SIG-M5 treated with dmso at 0.1 percent for 504 hours (cell line): ENCODE measurements around the gene DCAF4L1.

Source experiments
- DNase-seq: peaks from one replicate; lab custom pipeline; 2025; ENCODE audit not compliant: unreplicated experiment; lab: John Stamatoyannopoulos, UW

Gene DCAF4L1

DNA sequence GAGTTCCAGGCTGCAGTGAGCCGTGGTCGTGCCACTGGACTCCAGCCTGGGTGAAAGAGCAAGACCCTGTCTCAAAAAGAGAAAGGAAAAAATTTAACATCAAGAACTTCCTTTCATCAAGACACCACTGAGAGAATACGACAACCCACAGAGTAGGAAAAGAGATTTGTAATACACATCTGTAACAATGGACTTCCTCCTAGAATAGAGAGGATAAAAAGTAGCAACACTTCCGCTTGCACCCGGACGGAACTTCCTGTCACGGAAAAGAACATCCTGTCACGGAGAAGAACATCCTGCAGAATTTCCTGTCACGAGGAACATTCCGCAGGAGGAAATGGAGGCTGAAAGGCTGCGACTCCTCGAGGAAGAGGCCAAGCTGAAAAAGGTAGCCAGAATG lies at the start of gene DCAF4L1:
DCAF4L1 (plus strand) TSS at position 301 of the 400 bp plus-strand sequence; CDS start at position 338, 37 bp downstream.
- no peak for DNase-seq

DNA sequence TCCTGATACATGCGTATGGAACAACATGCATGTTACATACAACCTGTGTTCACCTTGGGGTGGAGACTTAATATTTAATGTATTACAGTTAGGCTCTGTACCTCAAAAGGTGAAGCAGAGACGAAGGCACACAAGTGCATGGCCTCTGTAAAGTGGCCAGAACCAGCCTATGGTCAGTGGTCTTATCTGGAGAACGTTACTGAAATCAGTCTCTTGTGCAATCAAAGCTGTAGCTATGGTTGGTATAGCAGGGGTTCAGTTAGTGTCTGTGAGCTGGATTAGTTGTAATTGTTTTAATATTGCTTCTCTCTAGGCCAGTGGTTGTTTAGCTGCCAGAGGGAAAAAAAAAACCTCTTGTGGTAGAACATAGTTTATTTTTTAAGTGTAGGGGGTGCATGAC lies 48.6 kb upstream of the DCAF4L1 start:
- DNase-seq: no peak

DNA sequence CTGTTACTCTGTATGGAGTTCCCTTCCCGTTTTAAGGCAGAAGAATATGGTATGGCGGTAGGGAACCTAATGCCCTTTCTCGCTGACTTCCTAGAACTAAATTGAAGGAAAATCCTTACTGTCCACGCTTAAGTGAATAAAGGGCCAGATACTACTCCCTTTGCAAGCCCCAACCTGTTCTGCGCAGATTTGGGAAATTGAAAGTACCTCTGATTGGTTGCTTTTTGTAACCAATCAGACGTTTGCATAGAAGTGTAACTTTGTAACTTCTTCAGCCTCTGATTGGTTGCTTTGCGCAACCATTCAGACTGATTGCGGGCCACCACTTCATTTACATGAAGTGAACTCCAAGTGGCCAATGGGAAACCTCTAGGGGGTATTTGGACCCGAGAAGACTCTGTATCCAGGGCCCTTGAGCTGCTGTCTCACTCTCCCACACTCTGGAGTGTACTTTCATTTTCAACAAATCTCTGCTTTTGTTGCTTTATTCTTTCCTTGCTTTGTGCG lies 47.5 kb upstream of the DCAF4L1 start:
- peak; percentile 31 for DNase-seq

DNA sequence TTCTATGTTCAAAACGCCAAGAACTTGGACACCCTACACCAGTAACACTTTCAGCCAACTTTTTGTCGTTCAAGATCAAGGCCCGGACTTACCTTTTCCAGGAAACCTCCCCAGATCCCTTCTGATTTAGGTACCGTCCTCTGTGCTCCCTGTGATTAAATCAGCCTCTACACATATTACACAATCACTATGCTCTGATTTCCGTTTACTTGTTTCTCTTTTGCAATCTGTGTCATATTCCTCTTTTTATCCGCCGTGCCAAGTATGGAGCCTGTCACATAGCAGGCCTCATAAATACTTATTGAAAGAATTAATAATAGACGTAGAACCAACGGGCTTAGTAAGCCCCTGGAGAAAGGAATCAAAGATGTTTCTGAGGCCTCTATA lies 47.0 kb upstream of the DCAF4L1 start:
- peak; percentile 79 for DNase-seq

DNA sequence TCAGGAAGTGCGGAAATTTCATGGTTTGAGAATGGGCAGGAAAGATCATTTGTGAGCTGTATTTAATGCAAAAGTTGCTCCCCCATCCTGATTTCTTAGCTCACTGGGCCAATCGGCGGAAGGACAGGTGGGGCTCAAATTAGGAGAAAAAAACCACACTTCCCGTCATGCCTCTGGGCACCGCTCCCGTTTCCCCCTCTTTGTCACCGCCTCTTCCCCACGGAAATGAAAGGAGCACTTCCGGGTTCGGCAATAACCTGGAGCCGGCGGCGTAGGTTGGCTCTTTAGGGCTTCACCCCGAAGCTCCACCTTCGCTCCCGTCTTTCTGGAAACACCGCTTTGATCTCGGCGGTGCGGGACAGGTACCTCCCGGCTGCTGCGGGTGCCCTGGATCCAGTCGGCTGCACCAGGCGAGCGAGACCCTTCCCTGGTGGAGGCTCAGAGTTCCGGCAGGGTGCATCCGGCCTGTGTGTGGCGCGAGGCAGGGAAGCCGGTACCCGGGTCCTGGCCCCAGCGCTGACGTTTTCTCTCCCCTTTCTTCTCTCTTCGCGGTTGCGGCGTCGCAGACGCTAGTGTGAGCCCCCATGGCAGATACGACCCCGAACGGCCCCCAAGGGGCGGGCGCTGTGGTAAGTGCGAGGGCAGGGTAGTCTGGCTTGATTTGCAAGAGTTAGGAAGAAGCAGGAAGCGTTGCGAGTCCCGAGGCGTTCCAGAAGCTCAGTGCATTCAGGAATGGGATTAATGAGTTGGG lies 46.5 kb upstream of the DCAF4L1 start, which contains the start of gene TMEM33:
TMEM33 (plus strand) TSS at position 529 of the 751 bp plus-strand sequence; CDS start at position 585, 56 bp downstream.
- peak; percentile 91 for DNase-seq

GRCh38 chr4:41935652-41936021 lies 45.9 kb upstream of the DCAF4L1 start:
- DNase-seq: no peak

DNA sequence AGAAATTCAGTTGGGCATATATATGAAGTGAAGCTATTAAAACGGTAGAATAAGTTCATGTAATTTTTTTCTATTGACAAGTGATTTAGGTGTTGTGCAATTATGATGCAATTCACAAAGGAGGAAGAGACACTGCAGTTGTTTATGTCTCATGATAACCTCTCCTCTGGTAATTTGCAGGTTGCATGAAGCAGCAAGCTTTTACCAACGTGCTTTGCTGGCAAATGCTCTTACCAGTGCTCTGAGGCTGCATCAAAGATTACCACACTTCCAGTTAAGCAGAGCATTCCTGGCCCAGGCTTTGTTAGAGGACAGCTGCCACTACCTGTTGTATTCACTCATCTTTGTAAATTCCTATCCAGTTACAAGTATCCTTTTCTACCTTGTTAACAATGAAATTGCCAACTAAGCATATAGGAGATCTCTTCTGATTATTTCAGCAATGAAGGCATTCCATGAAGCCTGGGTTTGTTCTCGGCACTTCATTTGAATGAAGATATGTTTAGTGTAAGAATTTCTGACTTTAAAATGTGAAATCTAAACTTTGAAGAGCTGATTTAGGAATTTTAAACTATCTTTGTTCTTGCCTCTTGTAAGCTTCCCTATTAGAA lies 42.4 kb upstream of the DCAF4L1 start:
- peak; percentile 77 for DNase-seq

DNA sequence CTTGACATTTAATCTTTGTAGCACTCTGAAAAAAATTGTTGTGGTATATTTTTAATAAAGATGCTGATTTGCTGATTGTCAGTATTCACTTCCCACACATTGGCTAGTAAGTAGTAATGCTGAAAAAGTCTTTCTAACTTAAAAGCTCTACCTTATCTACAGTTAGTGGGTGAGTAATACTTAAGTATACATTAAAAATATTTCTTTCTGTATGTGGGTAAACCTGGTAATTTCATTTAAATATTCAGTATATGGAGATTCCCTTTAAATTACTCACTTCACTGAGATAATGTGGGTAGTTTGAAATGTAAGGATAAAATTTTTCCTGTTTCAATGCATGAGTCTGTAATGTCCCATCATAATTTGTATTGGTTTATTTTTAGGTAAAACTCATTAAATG lies 40.7 kb upstream of the DCAF4L1 start:
- no peak for DNase-seq

DNA sequence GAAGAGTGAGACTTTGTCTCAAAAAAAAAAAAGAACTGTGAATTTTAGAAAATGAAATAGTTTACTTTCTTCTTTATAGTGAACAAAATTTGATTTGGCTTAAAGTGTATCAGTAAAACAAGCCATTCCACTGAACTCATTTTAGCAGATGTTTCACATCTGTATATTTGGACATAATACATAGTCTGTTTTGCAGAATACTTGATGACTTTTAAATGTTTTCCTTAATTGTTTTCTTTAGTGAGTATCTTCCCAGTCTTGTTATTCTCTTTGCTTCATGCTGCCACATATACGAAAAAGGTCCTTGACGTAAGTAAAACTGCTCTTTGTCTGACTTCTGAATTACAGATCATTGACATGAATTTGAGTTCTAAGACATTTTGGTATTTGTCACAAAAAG lies 38.0 kb upstream of the DCAF4L1 start:
- DNase-seq: no peak

- no peak for DNase-seq
Measured at GRCh38 chr4:41944089-41944488, 37.5 kb upstream of the DCAF4L1 start.

GRCh38 chr4:41949531-41949930 lies 32.0 kb upstream of the DCAF4L1 start:
- DNase-seq: no peak

GRCh38 chr4:41957634-41958033 lies 23.9 kb upstream of the DCAF4L1 start:
- peak; percentile 28 for DNase-seq

DNA sequence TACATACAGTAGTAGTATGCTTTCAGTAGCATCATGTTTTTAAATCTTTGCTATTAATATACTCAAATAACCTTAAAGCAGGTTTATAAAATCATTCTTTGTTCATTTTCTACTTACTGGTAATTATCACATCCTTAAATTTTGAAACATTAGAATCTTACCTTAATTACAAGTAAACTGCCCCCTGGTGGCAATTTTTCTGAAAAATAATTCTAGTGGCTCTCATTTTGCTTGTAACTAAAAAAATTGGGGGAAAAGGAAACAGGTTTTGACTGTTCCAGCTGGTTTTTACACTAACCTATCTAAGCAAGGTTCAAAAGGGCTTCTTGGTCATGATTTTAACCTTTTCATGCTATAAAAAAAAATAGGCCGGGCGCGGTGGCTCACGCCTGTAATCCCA lies 18.5 kb upstream of the DCAF4L1 start:
- DNase-seq: peak; percentile 19

DNA sequence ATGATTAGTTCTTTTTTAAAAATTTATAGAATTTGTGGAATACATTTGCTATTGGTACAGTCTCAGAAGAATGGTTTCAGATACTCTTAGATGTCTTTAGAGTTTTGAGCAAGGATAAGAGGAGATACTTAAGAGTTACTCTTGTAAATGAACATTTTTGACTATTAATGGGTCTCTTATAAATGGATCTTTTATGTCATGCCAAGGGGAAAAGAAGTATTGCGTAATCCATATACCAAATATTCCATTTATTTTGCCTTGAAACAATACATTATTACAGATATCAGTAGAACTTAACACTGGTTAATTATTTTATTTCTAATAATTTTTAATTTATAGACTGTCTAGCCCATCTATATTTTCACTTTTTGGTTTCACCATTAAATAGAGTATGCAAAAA lies 17.2 kb upstream of the DCAF4L1 start:
- no peak for DNase-seq

DNA sequence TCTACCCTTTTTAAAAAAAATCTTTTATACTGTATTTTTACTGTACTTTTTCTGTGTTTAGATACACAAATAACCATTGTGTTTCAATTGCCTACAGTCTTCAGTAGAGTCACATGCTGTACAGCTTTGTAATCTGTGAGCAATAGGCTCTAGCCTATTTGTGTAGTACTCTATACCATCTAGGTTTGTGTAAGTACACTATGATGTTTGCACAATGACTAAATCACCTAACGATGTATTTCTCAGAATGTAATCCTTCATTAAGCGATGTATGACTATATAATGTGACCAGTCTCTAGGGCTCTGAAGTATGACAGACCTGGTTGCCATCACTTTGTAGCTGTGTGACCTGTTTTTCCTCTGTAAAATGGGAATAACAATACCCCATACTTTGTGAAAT lies 14.2 kb upstream of the DCAF4L1 start:
- no peak for DNase-seq

DNA sequence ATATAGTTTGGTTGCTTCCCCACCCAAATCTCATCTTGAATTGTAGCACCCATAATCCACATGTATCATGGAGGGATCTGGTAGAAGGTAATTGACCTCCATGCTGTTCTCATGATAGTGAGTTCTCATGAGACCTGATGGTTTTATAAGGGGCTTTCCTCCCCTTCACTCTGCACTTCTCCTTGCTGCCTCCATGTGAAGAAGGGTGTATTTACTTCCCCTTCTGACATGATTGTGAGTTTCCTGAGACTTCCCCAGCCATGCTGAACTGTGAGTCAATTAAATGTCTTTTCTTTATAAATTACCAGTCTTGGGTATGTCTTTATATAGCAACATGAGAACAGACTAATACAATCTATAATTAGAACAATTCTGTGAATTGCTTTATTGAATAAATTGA lies 11.9 kb upstream of the DCAF4L1 start:
- DNase-seq: no peak

- DNase-seq: no peak
Measured at GRCh38 chr4:41975341-41975740, 6.2 kb upstream of the DCAF4L1 start.

DNA sequence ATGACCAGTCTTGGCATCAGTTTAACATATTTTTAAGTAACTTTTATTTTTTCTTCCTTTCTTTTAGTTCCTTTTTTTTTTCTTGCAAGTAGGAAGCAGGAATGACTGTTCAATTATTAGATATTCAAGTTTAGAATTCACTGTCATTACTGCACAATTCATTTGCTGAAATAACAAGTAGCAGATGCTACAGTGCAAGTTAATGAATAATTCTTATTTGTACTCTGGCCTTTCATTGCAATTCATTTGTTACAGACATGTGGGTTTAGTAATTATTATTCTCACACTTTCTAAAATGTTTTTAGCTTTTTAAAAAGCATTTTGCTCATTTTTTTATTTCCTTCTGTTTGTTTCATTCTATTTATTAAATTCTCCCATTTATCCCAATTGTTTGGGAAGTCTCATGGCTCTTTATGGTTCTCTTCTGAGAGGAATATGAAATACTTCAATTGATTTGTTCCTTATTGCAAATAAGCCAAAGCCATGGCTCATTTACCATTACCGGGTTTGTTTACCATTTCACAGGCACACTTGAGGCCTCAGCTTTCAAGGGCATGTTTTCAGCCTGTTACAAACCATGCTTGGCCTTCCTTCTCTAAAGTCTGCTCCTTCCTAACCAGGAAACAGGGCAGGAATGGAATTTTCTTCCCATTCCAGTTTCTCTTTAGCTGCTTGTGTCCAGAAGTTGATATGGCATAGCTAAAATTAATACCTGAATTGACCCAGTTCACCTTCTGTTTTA lies 4.6 kb upstream of the DCAF4L1 start:
- no peak for DNase-seq

DNA sequence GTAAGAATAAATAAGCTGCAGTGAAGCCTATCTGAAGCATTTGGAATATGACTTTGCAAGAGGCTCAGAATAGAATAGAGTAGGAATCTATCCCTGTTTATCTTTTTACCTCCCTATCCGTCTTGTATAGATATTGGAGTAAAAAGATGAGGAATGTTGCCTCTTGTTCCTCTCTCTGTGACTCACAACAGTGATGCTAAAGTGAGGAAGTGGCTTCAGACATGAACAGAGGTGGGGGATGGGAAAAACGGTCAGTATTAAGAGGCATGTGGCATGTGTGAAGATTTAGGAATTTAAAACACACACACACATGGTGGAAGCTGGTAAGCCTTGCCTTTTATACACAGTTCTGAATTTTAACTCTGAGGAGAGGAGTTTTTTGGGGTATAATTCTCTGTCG lies 3.8 kb upstream of the DCAF4L1 start:
- no peak for DNase-seq

DNA sequence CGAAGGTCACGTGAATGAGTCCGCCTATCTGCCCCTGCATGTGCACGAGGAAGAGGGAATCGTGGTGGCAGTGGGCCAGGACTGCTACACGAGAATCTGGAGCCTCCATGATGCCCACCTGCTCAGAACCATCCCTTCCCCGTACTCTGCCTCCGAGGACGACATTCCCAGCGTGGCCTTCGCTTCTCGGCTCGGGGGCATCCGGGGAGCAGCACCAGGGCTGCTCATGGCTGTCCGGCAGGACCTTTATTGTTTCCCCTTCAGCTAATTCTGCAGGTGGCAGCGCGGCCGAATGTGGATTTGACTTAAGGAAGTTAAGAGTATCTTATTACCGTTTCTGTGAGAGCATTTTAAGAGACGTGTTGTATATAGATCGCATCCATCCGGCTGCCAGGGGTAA lies 1.2 kb downstream of the DCAF4L1 start:
- no peak for DNase-seq

GRCh38 chr4:41985151-41985550 lies 3.6 kb downstream of the DCAF4L1 start:
- no peak for DNase-seq

- DNase-seq: no peak
Measured at GRCh38 chr4:41989994-41990364, 8.4 kb downstream of the DCAF4L1 start.
